DND-41 (cell line): ENCODE data around the gene B3GNT5.

ENCODE experiments used
- ATAC-seq: fragments of 200-7000 bp; cut with Tn5 transposase; 3 replicates; pipeline ENCODE4 v1.9.1; 2021; ENCODE audit warnings: low read depth; ENCODE audit not compliant: insufficient read depth
- DNase-seq: peaks from one replicate; pipeline ENCODE4 v3.0.0-alpha.2; 2020
- H2AFZ ChIP-seq: 2 replicates; pipeline ENCODE4 v1.6.0; 2012; ENCODE audit warnings: low read depth, low read length
- H3K27ac ChIP-seq: 2 replicates; pipeline ENCODE4 v1.5.1; 2012; ENCODE audit warnings: low read length, inconsistent platforms
- H3K27me3 ChIP-seq: fragments of 200-600 bp; sonication (generic); 2 replicates; pipeline ENCODE4 v1.6.0; 2012; ENCODE audit warnings: low read length, mild to moderate bottlenecking, inconsistent platforms; ENCODE audit not compliant: insufficient read depth, poor library complexity
- H3K36me3 ChIP-seq: 2 replicates; pipeline ENCODE4 v1.5.1; 2012; ENCODE audit warnings: low read length, inconsistent platforms; ENCODE audit not compliant: insufficient read depth
- H3K4me1 ChIP-seq: 2 replicates; pipeline ENCODE4 v1.5.1; 2012; ENCODE audit warnings: mild to moderate bottlenecking, low read length; ENCODE audit not compliant: insufficient read depth
- H3K4me2 ChIP-seq: 2 replicates; pipeline ENCODE4 v1.6.0; 2012; ENCODE audit warnings: mild to moderate bottlenecking, moderate library complexity, low read length, inconsistent platforms; ENCODE audit not compliant: insufficient read depth
- H3K4me3 ChIP-seq, 2 experiments: fragments of 200-600 bp in 1 of 2; shearing (Covaris generic) in 1 of 2; 2 replicates each; pipeline ENCODE4 v1.5.1; 2012 to 2016; ENCODE audit warnings: inconsistent platforms in 2 of 2, low read length in 2 of 2, mild to moderate bottlenecking in 2 of 2, low read depth in 1 of 2, moderate library complexity in 1 of 2
- H3K79me2 ChIP-seq: 2 replicates; pipeline ENCODE4 v1.6.0; 2012; ENCODE audit warnings: low read length, inconsistent platforms; ENCODE audit not compliant: insufficient read depth
- H3K9ac ChIP-seq: 2 replicates; pipeline ENCODE4 v1.6.0; 2012; ENCODE audit warnings: low read depth, mild to moderate bottlenecking, inconsistent platforms, low read length, moderate library complexity
- H3K9me3 ChIP-seq: 2 replicates; pipeline ENCODE4 v1.5.1; 2012; ENCODE audit warnings: low read length, moderate library complexity, mild to moderate bottlenecking, inconsistent platforms; ENCODE audit not compliant: insufficient read depth, severe bottlenecking
- H4K20me1 ChIP-seq: 2 replicates; pipeline ENCODE4 v1.6.0; 2012; ENCODE audit warnings: low read length; ENCODE audit not compliant: insufficient read depth
- EZH2 ChIP-seq: IDR thresholded peaks from 3 replicates; pipeline ENCODE4 v1.6.1; 2012; ENCODE audit warnings: borderline replicate concordance, low read depth, mild to moderate bottlenecking, moderate library complexity, low read length, inconsistent platforms; ENCODE audit not compliant: severe bottlenecking
- TF ChIP-seq, protein P1 (sequence below): IDR thresholded peaks from 2 replicates; pipeline ENCODE4 v1.5.1; 2012; ENCODE audit warnings: borderline replicate concordance, low read length, moderate library complexity, mild to moderate bottlenecking; ENCODE audit not compliant: poor library complexity, severe bottlenecking; ENCODE audit errors: extremely low read depth

Gene B3GNT5

DNA sequence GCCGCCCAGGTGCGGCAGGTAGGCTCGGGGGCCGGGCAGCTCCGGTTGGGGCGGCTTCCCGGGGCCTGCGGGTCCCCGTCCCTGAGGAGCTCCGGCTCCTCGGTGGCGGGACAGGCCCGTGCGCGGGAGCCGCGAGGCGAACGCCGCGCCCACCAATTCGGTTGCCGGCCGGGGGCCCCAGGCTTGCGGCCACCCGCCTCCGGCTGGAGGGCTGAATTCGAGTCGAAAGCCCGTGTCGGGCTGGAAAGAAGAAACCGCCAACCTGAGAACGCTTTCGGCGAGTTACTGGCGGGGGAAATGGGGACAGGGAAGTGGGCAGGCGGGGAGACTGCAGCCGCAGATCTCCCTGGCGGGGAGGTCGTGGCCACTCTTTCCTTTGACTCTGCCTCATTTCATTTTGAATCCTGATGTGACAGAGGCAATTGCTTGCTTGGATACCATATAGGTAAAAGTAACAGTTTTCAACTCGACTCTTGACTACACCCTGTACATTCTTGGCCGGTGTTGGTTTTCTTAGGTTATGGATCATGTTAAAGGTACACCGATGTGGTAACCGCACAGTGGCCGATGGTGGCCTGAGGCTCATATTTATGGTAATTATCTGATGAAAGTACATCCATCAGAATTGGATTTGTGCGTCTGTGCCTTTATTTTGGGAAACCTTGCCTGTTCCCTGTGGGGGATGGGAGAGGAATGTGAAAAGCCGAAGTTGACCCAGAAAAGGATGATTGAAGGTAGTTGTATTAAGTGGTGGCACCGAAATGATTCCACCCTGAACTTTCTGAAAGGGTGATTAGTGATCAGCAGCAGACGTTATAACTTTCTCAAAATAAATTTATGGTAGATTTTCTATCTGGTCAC lies 1.7 kb downstream of the B3GNT5 start:
- Histone ChIP-seq H4K20me1 (no peaks in the 10 kb centered on the region), H3K4me3 (no peak overlapping the region), H3K4me1 (no peaks in the 10 kb centered on the region), H2AFZ (no peak overlapping the region), H3K27me3 (peaks cover 4% of the 10 kb centered on the region), H3K9ac (no peak overlapping the region), H3K4me2 (no peak overlapping the region), H3K79me2 (no peaks in the 10 kb centered on the region), H3K36me3 (no peaks in the 10 kb centered on the region), H3K9me3 (no peaks in the 10 kb centered on the region), H3K27ac (no peak overlapping the region)
- TF ChIP-seq EZH2 = no peak
- TF ChIP-seq, protein P1, sequence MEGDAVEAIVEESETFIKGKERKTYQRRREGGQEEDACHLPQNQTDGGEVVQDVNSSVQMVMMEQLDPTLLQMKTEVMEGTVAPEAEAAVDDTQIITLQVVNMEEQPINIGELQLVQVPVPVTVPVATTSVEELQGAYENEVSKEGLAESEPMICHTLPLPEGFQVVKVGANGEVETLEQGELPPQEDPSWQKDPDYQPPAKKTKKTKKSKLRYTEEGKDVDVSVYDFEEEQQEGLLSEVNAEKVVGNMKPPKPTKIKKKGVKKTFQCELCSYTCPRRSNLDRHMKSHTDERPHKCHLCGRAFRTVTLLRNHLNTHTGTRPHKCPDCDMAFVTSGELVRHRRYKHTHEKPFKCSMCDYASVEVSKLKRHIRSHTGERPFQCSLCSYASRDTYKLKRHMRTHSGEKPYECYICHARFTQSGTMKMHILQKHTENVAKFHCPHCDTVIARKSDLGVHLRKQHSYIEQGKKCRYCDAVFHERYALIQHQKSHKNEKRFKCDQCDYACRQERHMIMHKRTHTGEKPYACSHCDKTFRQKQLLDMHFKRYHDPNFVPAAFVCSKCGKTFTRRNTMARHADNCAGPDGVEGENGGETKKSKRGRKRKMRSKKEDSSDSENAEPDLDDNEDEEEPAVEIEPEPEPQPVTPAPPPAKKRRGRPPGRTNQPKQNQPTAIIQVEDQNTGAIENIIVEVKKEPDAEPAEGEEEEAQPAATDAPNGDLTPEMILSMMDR = no peak
- no peak for DNase-seq
- no peak for ATAC-seq

DNA sequence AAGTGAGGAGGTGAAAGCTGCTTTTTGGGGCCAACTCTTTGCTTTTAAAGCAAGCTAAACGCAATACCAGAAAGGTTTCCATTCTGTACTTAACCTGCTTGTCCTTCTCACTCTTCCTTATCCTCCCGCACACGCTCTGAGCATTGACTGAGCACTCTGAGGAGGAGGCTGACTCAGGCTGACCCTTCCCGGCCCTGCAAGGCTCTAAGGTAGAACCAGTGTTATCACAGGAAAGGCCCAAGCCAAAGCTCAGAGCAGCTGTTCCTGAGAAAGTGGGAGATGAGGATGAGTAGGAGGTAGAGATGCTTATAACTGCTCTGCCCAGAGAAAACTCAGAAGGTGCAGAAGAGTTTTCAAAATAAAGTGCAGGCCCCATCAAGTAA lies 2.3 kb downstream of the B3GNT5 start:
- no peaks in the 10 kb centered on the region for H3K79me2 ChIP-seq
- H3K4me2 ChIP-seq = no peak overlapping the region
- H4K20me1 ChIP-seq = no peaks in the 10 kb centered on the region
- H3K4me3 ChIP-seq = no peak overlapping the region
- peaks cover 6% of the 10 kb centered on the region for H3K27me3 ChIP-seq
- ATAC-seq = no peak
- no peak for TF ChIP-seq EZH2
- TF ChIP-seq, protein P1 = no peak
- H3K36me3 ChIP-seq = no peaks in the 10 kb centered on the region
- no peak overlapping the region for H3K27ac ChIP-seq
- H3K9ac ChIP-seq = no peak overlapping the region
- H2AFZ ChIP-seq = no peak overlapping the region
- no peak for DNase-seq
- no peaks in the 10 kb centered on the region for H3K4me1 ChIP-seq
- H3K9me3 ChIP-seq = no peaks in the 10 kb centered on the region

DNA sequence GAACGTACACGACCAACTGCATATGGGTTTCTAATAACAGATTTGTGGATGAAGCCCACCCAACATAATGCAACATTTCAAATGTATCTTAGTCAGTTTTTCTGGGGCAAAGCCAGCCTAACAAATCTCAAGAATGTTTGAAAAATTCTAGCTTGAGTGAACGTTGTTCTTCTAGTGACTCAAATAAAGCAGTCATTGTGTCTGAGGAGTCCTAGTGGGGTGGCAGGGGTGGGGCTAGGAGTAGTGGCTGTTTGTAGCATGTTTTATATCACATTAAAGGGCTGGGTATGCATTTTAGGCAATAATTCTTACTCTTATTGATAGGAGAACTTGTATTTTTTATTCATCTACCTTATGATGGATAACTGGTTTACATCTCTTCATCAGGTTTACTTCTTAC lies 6.0 kb downstream of the B3GNT5 start:
- Histone ChIP-seq H3K79me2 (no peaks in the 10 kb centered on the region), H3K27ac (no peak overlapping the region), H2AFZ (no peak overlapping the region), H3K36me3 (no peaks in the 10 kb centered on the region), H3K9ac (no peak overlapping the region), H3K4me1 (no peaks in the 10 kb centered on the region), H3K4me2 (no peak overlapping the region), H4K20me1 (no peaks in the 10 kb centered on the region), H3K4me3 (no peak overlapping the region), H3K27me3 (peaks cover 15% of the 10 kb centered on the region), H3K9me3 (no peaks in the 10 kb centered on the region)
- no peak for ATAC-seq
- no peak for DNase-seq
- TF ChIP-seq, protein P1 = no peak
- no peak for TF ChIP-seq EZH2
